PC-9 (cell line): ENCODE measurements around the gene CFAP410.

Experiments
- EZH2 ChIP-seq: fragments of 200-600 bp; sonication (generic); IDR thresholded peaks from 2 replicates; pipeline ENCODE4 v1.8.0; 2017; ENCODE audit warnings: antibody characterized with exemption, low read depth
- TF ChIP-seq, protein P1 (sequence below): fragments of 200-600 bp; sonication (generic); conservative IDR thresholded peaks from 2 replicates; pipeline ENCODE4 v1.6.1; 2017; ENCODE audit warnings: mixed run types, antibody characterized with exemption, mild to moderate bottlenecking, moderate library complexity

DNA sequence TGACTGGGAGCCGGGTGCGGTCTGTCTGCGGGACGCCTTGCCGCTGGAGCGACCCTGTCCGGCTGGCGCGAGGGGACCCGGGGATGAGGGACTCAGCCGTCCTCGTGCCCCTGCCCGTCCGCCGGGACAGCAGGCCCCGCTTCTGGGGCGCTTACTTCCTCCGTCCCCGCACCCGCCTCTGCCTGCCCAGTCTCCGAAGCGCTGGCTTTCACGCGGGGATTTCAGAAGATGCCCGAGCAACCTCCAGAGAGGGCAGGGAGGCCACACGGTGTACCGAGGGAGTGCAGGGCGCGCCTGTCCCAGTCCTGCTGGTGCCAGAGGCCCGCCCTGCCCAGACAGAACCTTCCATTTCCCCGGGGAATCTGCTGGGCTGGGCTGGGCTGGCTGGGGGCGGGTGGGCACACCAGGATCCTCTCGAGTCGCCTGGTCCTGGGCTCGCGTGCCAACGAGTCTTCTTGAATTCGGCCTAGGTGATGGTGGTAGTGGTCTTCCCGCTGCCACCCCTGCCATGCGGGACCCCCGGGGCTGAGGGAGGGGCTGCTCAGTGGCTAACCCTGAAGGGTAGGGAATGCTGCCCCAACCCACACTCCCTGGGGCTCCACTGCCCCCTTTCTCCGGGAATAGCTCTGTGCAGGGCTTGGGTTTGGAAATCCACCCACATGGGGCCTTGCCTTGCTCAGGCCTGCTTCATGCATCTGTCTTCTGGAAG is 11.7 kb upstream of the CFAP410 start:
- TF ChIP-seq, protein P1, sequence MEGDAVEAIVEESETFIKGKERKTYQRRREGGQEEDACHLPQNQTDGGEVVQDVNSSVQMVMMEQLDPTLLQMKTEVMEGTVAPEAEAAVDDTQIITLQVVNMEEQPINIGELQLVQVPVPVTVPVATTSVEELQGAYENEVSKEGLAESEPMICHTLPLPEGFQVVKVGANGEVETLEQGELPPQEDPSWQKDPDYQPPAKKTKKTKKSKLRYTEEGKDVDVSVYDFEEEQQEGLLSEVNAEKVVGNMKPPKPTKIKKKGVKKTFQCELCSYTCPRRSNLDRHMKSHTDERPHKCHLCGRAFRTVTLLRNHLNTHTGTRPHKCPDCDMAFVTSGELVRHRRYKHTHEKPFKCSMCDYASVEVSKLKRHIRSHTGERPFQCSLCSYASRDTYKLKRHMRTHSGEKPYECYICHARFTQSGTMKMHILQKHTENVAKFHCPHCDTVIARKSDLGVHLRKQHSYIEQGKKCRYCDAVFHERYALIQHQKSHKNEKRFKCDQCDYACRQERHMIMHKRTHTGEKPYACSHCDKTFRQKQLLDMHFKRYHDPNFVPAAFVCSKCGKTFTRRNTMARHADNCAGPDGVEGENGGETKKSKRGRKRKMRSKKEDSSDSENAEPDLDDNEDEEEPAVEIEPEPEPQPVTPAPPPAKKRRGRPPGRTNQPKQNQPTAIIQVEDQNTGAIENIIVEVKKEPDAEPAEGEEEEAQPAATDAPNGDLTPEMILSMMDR = no peak
- no peak for TF ChIP-seq EZH2
